ENCODE measurements around the gene C1orf167. TPM values are rescaled to one million over a fixed set of nuclear protein-coding genes. Genes with fewer than 3 reads are reported as not detected.
A peak's percentile ranks its signal among the peaks of the same experiment; 100 is the strongest.

Gene C1orf167
- total and polyA plus RNA-seq, 10 of the 15 experiments (the other 5 are each of a cell fraction or from before 2014, with no cell fraction given), result 0.17 to 0.31 TPM; not detected in 8

GRCh38 chr1:11833900-11834299, 71.9 kb downstream of the C1orf167 start (continued):
- TF ChIP-seq PBX3 (IDR thresholded peaks at IDR 0.05; ENCODE audit: insufficient replicate concordance, low read depth, low read length) (peak; percentile 68), NR2F1 (conservative IDR thresholded peaks at IDR 0.05) (no peak), HSF1 (IDR thresholded peaks at IDR 0.05; ENCODE audit: low read depth, low read length) (no peak), ATF7 (IDR thresholded peaks at IDR 0.05; ENCODE audit: low read depth) (no peak), TAF1 (IDR thresholded peaks at IDR 0.05; ENCODE audit: borderline replicate concordance, low read depth, low read length) (no peak), RAD21 (IDR thresholded peaks at IDR 0.05; ENCODE audit: insufficient read depth, low read depth, low read length) (no peak), SUPT20H (IDR thresholded peaks at IDR 0.05; ENCODE audit: borderline replicate concordance, control insufficient read depth, low read depth, low read length) (no peak), JUND (IDR thresholded peaks at IDR 0.05; ENCODE audit: low read depth, low read length) (no peak), ATF3 (IDR thresholded peaks at IDR 0.05; ENCODE audit: borderline replicate concordance, extremely low read depth, low read depth, low read length) (no peak), JUNB (IDR thresholded peaks at IDR 0.05) (no peak)
